Lung (tissue), 12 donors: Measurements from ENCODE around the gene SLC4A2. TPM values are rescaled to one million over a fixed set of nuclear protein-coding genes. Genes with fewer than 3 reads are reported as not detected.

Experiments
- ATAC-seq: fragments of 200-7000 bp; cut with Tn5 transposase; one replicate; pipeline ENCODE4 v1.9.1; 2020; ENCODE audit warnings: moderate number of reproducible peaks; ENCODE audit not compliant: insufficient read depth, low FRiP score
- DNase-seq, 3 donors: peaks; one replicate each; pipeline ENCODE4 v3.0.0-alpha.2; 2013 to 2017
- H3K27ac ChIP-seq, 2 donors: one replicate each; pipeline ENCODE4 v1.5.1; 2013; ENCODE audit warnings: mild to moderate bottlenecking in 2 of 2, moderate library complexity in 2 of 2, control low read depth in 1 of 2, inconsistent platforms in 1 of 2, low read depth in 1 of 2, low read length in 1 of 2
- H3K27me3 ChIP-seq, 3 donors: one replicate each; pipeline ENCODE4 v1.5.1; 2013; ENCODE audit warnings: low read length in 2 of 3; ENCODE audit not compliant: control insufficient read depth in 3 of 3, insufficient read depth in 3 of 3
- H3K36me3 ChIP-seq, 4 donors: one replicate each; pipeline ENCODE4 v1.5.1; 2013; ENCODE audit warnings: low read length in 4 of 4, mild to moderate bottlenecking in 1 of 4, moderate library complexity in 1 of 4; ENCODE audit not compliant: control insufficient read depth in 4 of 4, insufficient read depth in 4 of 4
- H3K4me1 ChIP-seq, 5 donors: one replicate each; pipeline ENCODE4 v1.5.1; 2013; ENCODE audit warnings: low read length in 5 of 5, mild to moderate bottlenecking in 2 of 5, moderate library complexity in 1 of 5; ENCODE audit not compliant: control insufficient read depth in 5 of 5, insufficient read depth in 5 of 5
- H3K4me3 ChIP-seq: one replicate; pipeline ENCODE4 v1.5.1; 2013; ENCODE audit warnings: mild to moderate bottlenecking, control low read depth, moderate library complexity
- H3K9ac ChIP-seq, 2 donors: one replicate each; pipeline ENCODE4 v1.5.1; 2013; ENCODE audit warnings: low read length in 2 of 2, control low read depth in 1 of 2; ENCODE audit not compliant: insufficient read depth in 1 of 2
- H3K9me3 ChIP-seq, 4 donors: one replicate each; pipeline ENCODE4 v1.5.1; 2013; ENCODE audit warnings: low read length in 3 of 4, mild to moderate bottlenecking in 1 of 4, moderate library complexity in 1 of 4; ENCODE audit not compliant: control insufficient read depth in 4 of 4, insufficient read depth in 3 of 4
- CTCF ChIP-seq: IDR thresholded peaks from 2 replicates; pipeline ENCODE4 v1.5.1; 2012; ENCODE audit warnings: mild to moderate bottlenecking; ENCODE audit errors: control extremely low read depth, extremely low read depth
- WGBS, 2 donors: extraction: QIAGEN DNeasy Blood & Tissue Kit; methylation state at CpG; one replicate each; pipeline ENCODE4 v1.1.7; 2013; 5-methylcytosine and 5-hydroxymethylcytosine counted together
- polyA plus RNA-seq, 2 donors: library from polyadenylated mRNA; stranded (reverse); fragments of 200-250 nt; gene quantifications; one replicate each; pipeline ENCODE4 v1.2.1, GENCODE V29; 2013
- total RNA-seq, 2 donors: library from RNA; depleted of rRNA in 1 of 2; stranded (reverse); fragments of >200 nt in 1 of 2; gene quantifications; one replicate each; pipeline ENCODE4 v1.2.1, GENCODE V29; 2014 to 2021
- donor health status: control.
- donor health status: control.
- donor health status: Bipolar disorder and iron deficiency.
- donor health status: healthy.
- donor health status: DM: yes; HTN: yes; CAD: no.

SLC4A2 gene
- total and polyA plus RNA-seq, 4 donors: 66.3 to 173 (median 120) TPM

DNA sequence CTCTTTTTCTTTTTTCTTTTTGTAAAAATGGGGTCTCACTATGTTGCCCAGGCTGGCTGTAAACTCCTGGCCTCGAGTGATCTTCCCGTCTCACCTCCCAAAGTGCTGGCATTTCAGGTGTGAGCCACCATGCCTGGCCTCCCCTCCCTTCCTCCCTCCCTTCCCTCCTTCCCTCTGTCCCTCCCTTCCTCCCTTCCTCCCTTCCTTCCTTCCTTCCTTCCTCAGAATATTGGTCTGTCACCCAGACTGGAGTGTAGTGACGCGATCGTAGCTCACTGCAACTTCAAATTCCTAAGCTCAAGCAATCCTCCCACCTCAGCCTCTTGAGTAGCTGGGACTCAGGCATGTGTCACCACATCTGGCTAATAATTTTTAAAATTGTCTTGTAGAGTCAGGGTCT, 35.3 kb downstream of the SLC4A2 start:
- 67 to 69% methylated on average over 5 of the region's 5 CpGs for WGBS, 2 donors
- H3K9ac ChIP-seq: no peak overlapping the region
- peaks cover 0 to 3% (median 0%) of the 10 kb centered on the region in 4 donors for H3K36me3 ChIP-seq

DNA sequence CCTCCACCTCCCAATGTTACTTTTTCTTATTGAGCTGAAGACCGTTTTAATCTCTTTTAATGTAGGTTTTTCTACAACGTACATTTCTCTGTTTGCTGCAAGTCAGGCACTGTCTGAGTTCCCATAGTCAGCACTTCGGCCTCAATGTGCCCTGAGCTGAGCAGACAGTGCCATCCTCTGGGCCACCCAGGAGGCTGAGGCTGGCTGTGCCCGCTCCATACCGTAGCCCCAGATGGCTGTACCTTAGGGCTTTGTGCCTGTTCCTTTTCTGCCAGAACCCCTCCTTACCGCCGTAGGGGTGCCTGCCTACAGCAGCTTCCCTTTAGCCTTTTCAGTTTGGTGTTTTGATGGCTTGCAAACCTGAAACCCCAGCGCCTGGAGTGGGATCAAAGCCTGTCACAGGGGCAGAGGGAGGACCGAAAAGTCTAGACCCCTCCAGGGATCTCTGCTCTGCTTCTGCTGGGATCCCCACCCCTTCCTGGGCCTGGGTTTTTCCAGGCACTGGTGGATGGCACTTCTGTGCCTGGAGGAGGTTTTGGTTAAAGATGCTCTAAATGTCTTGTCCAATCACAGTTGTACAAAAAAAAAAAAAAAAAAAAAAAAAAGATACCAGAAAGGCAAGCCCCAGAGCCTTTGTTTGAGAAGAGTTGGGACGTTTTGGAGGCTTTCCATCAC, 35.9 kb downstream of the SLC4A2 start:
- no peak overlapping the region for H3K27ac ChIP-seq
- no peaks in the 10 kb centered on the region for H3K27me3 ChIP-seq
- TF ChIP-seq CTCF: no peak
- 75 to 77% methylated on average over 10 of the region's 10 CpGs for WGBS, 2 donors
- H3K9ac ChIP-seq: no peak overlapping the region
- DNase-seq (no peak), ATAC-seq (no peak)
- peaks cover 0 to 3% (median 0%) of the 10 kb centered on the region in 4 donors for H3K36me3 ChIP-seq
- H3K4me3 ChIP-seq: no peak overlapping the region
- H3K4me1 ChIP-seq: peaks cover 0 to 15% (median 0%) of the 10 kb centered on the region in 5 donors
- H3K9me3 ChIP-seq: no peaks in the 10 kb centered on the region

More for the DNA sequence above, 35.3 kb downstream of the SLC4A2 start:
- no peak for TF ChIP-seq CTCF
- H3K4me3 ChIP-seq: no peak overlapping the region
- peaks cover 0 to 13% (median 5%) of the 10 kb centered on the region in 5 donors for H3K4me1 ChIP-seq
- H3K27ac ChIP-seq: no peak overlapping the region
- DNase-seq: no peak
- no peaks in the 10 kb centered on the region for H3K9me3 ChIP-seq
- no peaks in the 10 kb centered on the region for H3K27me3 ChIP-seq
- no peak for ATAC-seq

DNA sequence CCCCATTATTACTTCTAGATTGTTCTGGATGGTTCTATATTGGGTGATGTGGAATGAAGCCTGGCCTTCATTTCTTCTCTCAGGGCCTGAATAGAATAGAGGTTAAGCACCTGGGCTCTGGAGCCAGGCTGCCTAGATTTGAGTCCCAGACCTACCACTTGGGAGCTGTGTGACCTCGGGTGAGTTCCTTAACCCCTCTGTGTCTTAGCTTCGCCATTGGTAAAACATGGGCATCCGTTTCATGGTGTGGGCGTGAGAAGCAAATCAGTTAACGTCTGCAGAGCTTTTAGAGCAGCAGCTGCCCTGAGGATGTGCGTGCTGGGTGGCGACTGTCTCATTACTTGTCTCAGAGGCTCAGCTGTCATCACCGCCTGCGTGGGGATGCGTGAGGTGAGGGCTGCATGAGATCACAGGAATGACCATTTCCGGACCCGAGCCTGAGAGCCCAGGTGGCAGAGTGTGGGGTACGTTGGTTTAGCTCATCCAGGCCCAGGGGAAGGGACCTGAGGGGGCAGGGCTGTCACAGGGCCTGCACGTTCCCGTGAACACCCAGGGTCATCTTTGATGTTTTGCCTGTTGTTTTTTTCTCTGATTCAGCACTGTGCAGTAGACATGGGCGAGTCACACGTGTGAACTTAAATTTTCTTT, 36.6 kb downstream of the SLC4A2 start:
- no peaks in the 10 kb centered on the region for H3K9me3 ChIP-seq
- 85 to 92% methylated on average over 17 of the region's 17 CpGs for WGBS, 2 donors
- H3K4me3 ChIP-seq: no peak overlapping the region
- no peak overlapping the region for H3K9ac ChIP-seq
- no peak overlapping the region for H3K27ac ChIP-seq
- peaks cover 0 to 2% (median 0%) of the 10 kb centered on the region in 4 donors for H3K36me3 ChIP-seq
- TF ChIP-seq CTCF: no peak
- no peaks in the 10 kb centered on the region for H3K27me3 ChIP-seq
- DNase-seq: no peak
- no peak for ATAC-seq
- peaks cover 0 to 16% (median 0%) of the 10 kb centered on the region in 5 donors for H3K4me1 ChIP-seq
